ENCODE data around the gene IMPACT.

IMPACT gene

GRCh38 chr18:24420551-24420950, 5.9 kb upstream of the IMPACT start:
- TF ChIP-seq CTCF (IDR thresholded peaks at IDR 0.05; ENCODE audit: insufficient read depth, low read depth, low read length, missing control alignments): no peak
- no peak overlapping the region for H3K4me3 ChIP-seq (ENCODE audit: low read length)
- peak; percentile 71 for DNase-seq (ENCODE audit: low read depth)

- H3K4me3 ChIP-seq (ENCODE audit: low read length): no peak overlapping the region
- no peak for TF ChIP-seq CTCF (IDR thresholded peaks at IDR 0.05; ENCODE audit: insufficient read depth, low read depth, low read length, missing control alignments)
- DNase-seq (ENCODE audit: low read depth): no peak
Measured at GRCh38 chr18:24421831-24422230, 4.6 kb upstream of the IMPACT start.

GRCh38 chr18:24426073-24426397, 435 bp upstream of the IMPACT start:
- no peak for DNase-seq (ENCODE audit: low read depth)
- H3K4me3 ChIP-seq (ENCODE audit: low read length): peak overlapping the region; percentile 69
- TF ChIP-seq CTCF (IDR thresholded peaks at IDR 0.05; ENCODE audit: insufficient read depth, low read depth, low read length, missing control alignments): no peak

- DNase-seq (ENCODE audit: low read depth): peak; percentile 37
- no peak for TF ChIP-seq CTCF (IDR thresholded peaks at IDR 0.05; ENCODE audit: insufficient read depth, low read depth, low read length, missing control alignments)
- peak overlapping the region; percentile 69 for H3K4me3 ChIP-seq (ENCODE audit: low read length)
Measured at GRCh38 chr18:24427484-24427883, 1.0 kb downstream of the IMPACT start.

GRCh38 chr18:24428709-24429108, 2.2 kb downstream of the IMPACT start:
- peak; percentile 56 for TF ChIP-seq CTCF (IDR thresholded peaks at IDR 0.05; ENCODE audit: insufficient read depth, low read depth, low read length, missing control alignments)
- DNase-seq (ENCODE audit: low read depth): peak; percentile 33
- no peak overlapping the region for H3K4me3 ChIP-seq (ENCODE audit: low read length)

GRCh38 chr18:24429188-24429587, 2.7 kb downstream of the IMPACT start:
- H3K4me3 ChIP-seq (ENCODE audit: low read length): no peak overlapping the region
- TF ChIP-seq CTCF (IDR thresholded peaks at IDR 0.05; ENCODE audit: insufficient read depth, low read depth, low read length, missing control alignments): no peak
- DNase-seq (ENCODE audit: low read depth): no peak

- DNase-seq (ENCODE audit: low read depth): no peak
- no peak overlapping the region for H3K4me3 ChIP-seq (ENCODE audit: low read length)
- no peak for TF ChIP-seq CTCF (IDR thresholded peaks at IDR 0.05; ENCODE audit: insufficient read depth, low read depth, low read length, missing control alignments)
Measured at GRCh38 chr18:24432618-24433017, 6.1 kb downstream of the IMPACT start.

Measured in epithelial cell of esophagus (primary cell).